ENCODE results near the gene CADPS2.

DNA sequence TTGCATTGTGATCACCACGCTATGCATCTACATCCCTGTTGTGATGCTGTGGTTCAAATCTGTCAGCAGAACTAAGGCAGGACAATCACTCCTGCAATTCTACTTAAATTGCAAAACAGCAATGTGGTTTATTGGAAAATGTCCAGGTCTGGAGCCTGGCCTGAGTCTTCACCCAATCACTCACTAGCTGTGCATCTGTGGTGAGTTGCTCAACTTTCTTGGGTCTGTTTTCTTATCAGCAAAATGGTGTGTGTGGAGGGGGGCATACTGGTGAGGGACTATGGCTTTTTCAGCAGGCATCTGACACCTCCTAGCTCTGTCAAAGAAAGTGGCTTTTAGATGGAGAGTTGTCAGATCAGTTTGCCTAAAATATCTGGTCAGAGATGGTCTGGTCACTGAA is 473.4 kb downstream of the CADPS2 start:
- TF ChIP-seq, protein P1, sequence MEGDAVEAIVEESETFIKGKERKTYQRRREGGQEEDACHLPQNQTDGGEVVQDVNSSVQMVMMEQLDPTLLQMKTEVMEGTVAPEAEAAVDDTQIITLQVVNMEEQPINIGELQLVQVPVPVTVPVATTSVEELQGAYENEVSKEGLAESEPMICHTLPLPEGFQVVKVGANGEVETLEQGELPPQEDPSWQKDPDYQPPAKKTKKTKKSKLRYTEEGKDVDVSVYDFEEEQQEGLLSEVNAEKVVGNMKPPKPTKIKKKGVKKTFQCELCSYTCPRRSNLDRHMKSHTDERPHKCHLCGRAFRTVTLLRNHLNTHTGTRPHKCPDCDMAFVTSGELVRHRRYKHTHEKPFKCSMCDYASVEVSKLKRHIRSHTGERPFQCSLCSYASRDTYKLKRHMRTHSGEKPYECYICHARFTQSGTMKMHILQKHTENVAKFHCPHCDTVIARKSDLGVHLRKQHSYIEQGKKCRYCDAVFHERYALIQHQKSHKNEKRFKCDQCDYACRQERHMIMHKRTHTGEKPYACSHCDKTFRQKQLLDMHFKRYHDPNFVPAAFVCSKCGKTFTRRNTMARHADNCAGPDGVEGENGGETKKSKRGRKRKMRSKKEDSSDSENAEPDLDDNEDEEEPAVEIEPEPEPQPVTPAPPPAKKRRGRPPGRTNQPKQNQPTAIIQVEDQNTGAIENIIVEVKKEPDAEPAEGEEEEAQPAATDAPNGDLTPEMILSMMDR (IDR thresholded peaks at IDR 0.05): no peak
- no peak for TF ChIP-seq POLR2A (IDR thresholded peaks at IDR 0.05)
